Central memory CD8-positive, alpha-beta T cell (primary cell): ENCODE measurements around the gene DYRK2.

ENCODE experiments used
- ATAC-seq: fragments of 150-1000 bp; cut with Tn5 transposase; replicated peaks from 2 replicates; pipeline ENCODE4 v1.10.0; 2022; ENCODE audit warnings: mild to moderate bottlenecking, moderate FRiP score, moderate number of reproducible peaks; ENCODE audit not compliant: poor library complexity, severe bottlenecking; ENCODE audit errors: extremely low read depth
- DNase-seq, 2 donors: peaks; one replicate each; pipeline ENCODE4 v3.0.0; 2021; ENCODE audit warnings: low spot score in 2 of 2
- H3K27ac Mint-ChIP-seq: one replicate; pipeline ENCODE4 v1.8.0; 2022; ENCODE audit warnings: low read depth, mild to moderate bottlenecking, moderate library complexity, mixed read lengths
- H3K27me3 Mint-ChIP-seq: one replicate; pipeline ENCODE4 v1.8.0; 2022; ENCODE audit warnings: mixed read lengths
- H3K36me3 Mint-ChIP-seq: one replicate; pipeline ENCODE4 v1.8.0; 2022; ENCODE audit warnings: mild to moderate bottlenecking, moderate library complexity, mixed read lengths; ENCODE audit not compliant: insufficient read depth
- H3K4me1 Mint-ChIP-seq: one replicate; pipeline ENCODE4 v1.8.0; 2022; ENCODE audit warnings: mixed read lengths
- H3K4me3 Mint-ChIP-seq: one replicate; pipeline ENCODE4 v1.8.0; 2022; ENCODE audit warnings: mild to moderate bottlenecking, moderate library complexity, mixed read lengths
- H3K9me3 Mint-ChIP-seq: one replicate; pipeline ENCODE4 v1.8.0; 2022; ENCODE audit warnings: mixed read lengths

Gene DYRK2

DNA sequence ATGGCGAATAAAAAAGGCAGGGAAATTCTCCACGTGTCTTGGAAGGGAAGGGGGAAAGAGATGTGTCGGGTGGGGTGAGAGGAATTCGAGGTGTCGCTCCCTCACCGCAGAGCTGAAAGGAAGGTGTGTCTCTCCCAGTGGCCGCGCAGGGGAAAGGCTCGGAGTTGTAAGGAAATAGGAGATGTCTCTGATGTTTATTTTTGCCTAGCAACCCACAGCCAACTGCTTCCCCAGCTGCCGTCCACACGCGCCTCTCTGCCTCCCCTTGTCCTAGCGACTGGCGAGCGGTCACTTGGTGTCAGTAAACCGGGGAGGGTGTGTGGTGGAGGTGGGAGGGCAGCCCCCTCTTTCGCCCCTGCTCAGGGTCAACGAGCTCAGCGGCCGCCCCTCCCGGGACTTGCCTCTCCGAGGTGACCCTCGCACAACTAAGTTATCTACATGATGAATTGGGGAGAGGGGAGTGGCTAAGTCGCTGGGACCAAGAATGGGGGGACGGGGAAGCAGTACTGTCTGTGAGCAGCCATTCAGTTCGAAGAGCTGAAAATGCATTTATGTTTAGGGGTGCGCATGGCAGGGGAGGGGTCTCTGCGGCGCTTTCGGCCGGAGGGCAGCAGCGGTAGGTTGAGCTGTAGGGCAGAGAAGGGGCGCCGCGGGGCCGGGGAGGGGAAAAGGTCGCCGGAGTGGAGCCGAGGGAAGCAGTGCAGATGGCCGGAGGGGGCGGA, 585 bp upstream of the DYRK2 start:
- peak; percentile 35 for ATAC-seq
- Mint-ChIP-seq H3K36me3 (peaks cover 32% of the 10 kb centered on the region), H3K4me1 (peaks cover 41% of the 10 kb centered on the region)

DNA sequence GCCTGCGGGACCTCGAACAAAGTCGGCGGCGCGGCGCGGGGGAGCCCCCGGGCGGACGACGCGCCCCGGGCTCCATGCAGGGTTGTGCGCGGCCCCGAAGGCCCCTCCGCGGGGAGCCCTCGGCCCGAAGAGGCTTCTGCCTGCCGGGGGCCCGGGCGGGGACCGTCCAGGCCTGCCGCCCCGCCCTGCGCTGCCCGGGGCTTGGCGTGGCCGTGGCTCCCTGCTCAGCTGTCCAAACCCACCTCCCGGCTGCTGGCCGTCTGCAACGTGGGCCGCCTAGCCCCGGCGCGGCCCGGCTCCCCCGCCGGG, 670 bp downstream of the DYRK2 start:
- Mint-ChIP-seq H3K4me3 (peak overlapping the region; percentile 96), H3K27ac (no peak overlapping the region), H3K4me1 (peaks cover 52% of the 10 kb centered on the region), H3K36me3 (peaks cover 44% of the 10 kb centered on the region), H3K27me3 (no peaks in the 10 kb centered on the region), H3K9me3 (no peaks in the 10 kb centered on the region)
- DNase-seq = no peak
- peak; percentile 21 for ATAC-seq

More for the DNA sequence above, 585 bp upstream of the DYRK2 start:
- no peaks in the 10 kb centered on the region for H3K9me3 Mint-ChIP-seq
- H3K27me3 Mint-ChIP-seq = no peaks in the 10 kb centered on the region
- DNase-seq = peak; percentile 40 to 50
- peak overlapping the region; percentile 91 for H3K4me3 Mint-ChIP-seq
- H3K27ac Mint-ChIP-seq = peak overlapping the region; percentile 86

DNA sequence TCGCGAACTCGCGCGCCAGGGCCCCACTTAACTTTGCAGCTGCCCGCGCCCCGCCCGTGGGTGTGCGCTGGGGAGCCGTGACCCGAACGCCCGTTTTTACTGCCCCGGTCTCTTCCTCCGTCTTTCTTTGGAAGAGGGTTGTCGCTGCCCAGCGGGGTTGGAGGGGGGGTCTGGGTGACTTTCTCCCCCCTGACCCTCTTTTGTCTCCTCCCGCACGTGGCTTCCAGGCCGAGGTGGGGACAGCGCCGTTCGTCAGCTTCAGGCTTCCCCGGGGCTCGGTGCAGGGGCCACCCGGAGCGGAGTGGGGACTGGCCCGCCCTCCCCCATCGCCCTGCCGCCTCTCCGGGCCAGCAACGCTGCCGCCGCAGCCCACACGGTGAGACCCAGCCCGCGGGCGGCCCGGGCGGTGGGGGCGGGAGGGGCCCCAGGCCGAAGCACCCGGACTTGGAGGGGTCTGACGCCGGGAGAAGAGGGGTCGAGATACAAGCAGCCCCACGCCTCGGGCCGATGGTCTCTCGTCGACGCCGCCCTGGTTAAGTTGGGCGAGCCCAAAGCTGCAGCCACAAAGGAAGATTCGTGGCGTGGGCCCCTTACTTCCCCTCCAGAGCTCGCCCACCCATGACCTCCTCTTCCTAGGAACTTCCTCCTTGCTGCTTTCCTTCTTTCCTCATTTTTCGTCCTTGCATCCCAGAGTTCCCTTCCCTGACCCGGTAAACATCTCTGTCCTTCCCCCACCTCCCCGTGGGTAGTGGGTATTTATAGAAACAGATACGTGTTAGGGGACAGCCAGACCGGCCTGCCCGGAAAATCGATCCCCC, 1.2 kb downstream of the DYRK2 start:
- no peaks in the 10 kb centered on the region for H3K27me3 Mint-ChIP-seq
- DNase-seq (peak in 1 of 2 donors; percentile 22), ATAC-seq (peak; percentile 14)
- H3K4me3 Mint-ChIP-seq = peak overlapping the region; percentile 96
- H3K27ac Mint-ChIP-seq = peak overlapping the region; percentile 98
- H3K36me3 Mint-ChIP-seq = peaks cover 48% of the 10 kb centered on the region
- peaks cover 57% of the 10 kb centered on the region for H3K4me1 Mint-ChIP-seq
- no peaks in the 10 kb centered on the region for H3K9me3 Mint-ChIP-seq

DNA sequence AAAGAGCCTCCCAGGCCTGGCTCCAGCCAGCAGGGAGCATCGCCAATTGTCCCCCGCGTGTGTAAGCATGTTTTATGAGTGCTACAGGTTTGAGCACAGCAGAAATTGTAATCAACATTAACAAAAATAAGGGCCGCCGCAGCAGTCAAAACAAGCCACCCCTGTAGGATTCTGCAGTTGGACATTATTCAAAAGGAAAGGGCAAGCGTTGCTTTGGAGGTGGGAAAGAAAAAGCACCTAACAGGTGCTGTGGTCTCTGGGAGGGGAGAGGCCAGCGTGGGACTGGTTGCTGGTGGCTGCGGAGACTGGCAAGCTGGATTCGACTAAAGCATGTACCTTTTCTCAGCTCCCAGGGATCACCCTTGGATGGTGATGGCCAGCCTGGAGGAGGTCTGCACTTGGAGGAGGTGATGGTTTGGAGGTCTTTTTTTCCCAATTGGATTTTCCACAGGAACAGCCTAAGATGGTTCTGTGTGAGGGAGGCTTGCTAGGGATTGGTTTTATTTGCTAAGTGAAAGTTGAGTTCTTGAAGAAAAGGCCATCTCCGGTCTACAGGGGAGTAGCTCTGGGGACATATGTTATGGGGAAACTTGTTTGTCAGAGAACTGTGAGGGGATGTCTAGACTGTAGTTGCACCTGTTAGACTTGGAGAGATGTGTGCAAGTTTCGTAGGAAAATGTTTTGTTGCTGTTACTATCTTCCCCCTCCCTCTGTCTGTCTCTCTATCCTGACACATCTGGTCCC, 2.0 kb downstream of the DYRK2 start:
- Mint-ChIP-seq H3K9me3 (no peaks in the 10 kb centered on the region), H3K4me1 (peaks cover 65% of the 10 kb centered on the region), H3K27me3 (no peaks in the 10 kb centered on the region), H3K36me3 (peaks cover 54% of the 10 kb centered on the region), H3K4me3 (peak overlapping the region; percentile 96), H3K27ac (peak overlapping the region; percentile 98)
- ATAC-seq (peak; percentile 14), DNase-seq (no peak)

DNA sequence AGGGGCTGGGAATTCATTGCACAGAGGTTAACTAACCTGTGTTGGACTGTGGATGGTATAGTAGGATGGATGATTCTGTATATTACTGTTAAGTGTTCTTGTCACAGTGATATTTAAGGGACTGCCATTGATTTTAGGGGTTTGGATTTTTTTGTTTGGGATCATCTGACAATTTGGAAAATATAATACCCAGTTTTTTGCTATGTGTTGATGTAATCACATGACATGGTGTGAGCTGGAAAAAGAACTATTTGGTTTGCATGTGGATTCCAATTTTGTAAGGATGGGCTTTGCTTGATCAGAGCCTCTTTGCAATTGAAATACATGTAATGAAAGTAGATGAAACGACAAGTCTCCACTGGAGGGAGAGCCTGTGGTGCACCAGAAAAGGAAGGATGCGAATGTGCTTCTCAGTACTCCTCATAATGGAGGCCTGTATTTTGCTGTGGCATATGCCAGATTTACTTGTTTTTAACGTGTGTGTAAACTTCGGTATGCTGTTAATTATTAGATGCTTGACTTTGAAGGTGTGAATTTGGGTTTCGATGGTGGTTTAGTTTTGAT, 2.7 kb downstream of the DYRK2 start:
- Mint-ChIP-seq H3K9me3 (no peaks in the 10 kb centered on the region), H3K4me3 (peak overlapping the region; percentile 96), H3K36me3 (peaks cover 56% of the 10 kb centered on the region), H3K27ac (peak overlapping the region; percentile 98), H3K27me3 (no peaks in the 10 kb centered on the region), H3K4me1 (peaks cover 72% of the 10 kb centered on the region)
- DNase-seq (peak in 1 of 2 donors; percentile 18), ATAC-seq (peak; percentile 39)

DNA sequence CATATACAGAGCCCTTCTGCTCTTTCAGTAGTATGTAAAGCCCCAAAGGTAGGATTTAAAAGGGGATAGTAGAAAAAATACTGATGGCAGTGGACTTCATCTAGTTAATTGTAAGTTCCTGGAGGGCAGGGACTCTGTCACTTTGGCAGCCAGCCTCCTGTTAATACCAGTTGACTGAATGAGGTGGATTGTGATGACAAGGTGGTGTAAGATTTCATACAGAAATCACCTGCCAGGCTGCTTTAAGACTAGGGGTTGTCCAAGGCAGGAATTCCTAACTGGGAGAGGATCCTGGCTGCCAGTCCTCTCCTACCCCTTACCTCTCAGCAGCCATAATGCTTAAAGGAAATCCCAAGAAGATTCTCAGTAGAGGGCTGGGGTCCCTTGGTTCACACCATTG, 7.3 kb downstream of the DYRK2 start:
- peaks cover 78% of the 10 kb centered on the region for H3K4me1 Mint-ChIP-seq
- no peaks in the 10 kb centered on the region for H3K9me3 Mint-ChIP-seq
- peak overlapping the region; percentile 70 for H3K27ac Mint-ChIP-seq
- DNase-seq (no peak), ATAC-seq (no peak)
- H3K27me3 Mint-ChIP-seq = no peaks in the 10 kb centered on the region
- H3K36me3 Mint-ChIP-seq = peaks cover 72% of the 10 kb centered on the region
- peak overlapping the region; percentile 54 for H3K4me3 Mint-ChIP-seq

DNA sequence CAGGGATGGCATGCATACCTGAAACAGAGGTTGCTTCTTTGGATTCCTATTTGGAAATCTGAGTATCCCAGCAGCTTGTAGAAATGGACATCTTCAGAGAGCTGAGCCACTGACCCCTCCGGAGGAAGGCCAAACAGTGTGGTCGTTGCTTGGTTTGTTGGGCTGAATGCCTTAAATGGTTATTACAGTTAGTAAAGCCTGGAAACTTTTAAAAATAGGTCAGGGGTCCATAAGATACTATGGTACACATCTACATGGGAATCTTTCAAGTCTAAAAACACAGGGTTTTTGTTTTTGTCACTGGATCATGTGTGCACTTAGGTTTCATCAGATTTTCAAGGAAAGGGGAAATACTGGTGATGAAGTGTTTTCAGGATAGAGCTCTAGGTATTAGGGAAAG, 7.7 kb downstream of the DYRK2 start:
- DNase-seq (no peak), ATAC-seq (no peak)
- no peaks in the 10 kb centered on the region for H3K27me3 Mint-ChIP-seq
- H3K36me3 Mint-ChIP-seq = peaks cover 71% of the 10 kb centered on the region
- peak overlapping the region; percentile 54 for H3K4me3 Mint-ChIP-seq
- H3K9me3 Mint-ChIP-seq = no peaks in the 10 kb centered on the region
- peak overlapping the region; percentile 67 for H3K27ac Mint-ChIP-seq
- H3K4me1 Mint-ChIP-seq = peaks cover 78% of the 10 kb centered on the region

DNA sequence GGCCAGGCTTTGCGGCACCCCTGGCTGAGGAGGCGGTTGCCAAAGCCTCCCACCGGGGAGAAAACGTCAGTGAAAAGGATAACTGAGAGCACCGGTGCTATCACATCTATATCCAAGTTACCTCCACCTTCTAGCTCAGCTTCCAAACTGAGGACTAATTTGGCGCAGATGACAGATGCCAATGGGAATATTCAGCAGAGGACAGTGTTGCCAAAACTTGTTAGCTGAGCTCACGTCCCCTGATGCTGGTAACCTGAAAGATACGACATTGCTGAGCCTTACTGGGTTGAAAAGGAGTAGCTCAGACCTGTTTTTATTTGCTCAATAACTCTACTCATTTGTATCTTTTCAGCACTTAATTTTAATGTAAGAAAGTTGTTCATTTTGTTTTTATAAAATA, 9.9 kb downstream of the DYRK2 start:
- H3K36me3 Mint-ChIP-seq = peaks cover 72% of the 10 kb centered on the region
- no peak overlapping the region for H3K27ac Mint-ChIP-seq
- ATAC-seq = no peak
- no peak overlapping the region for H3K4me3 Mint-ChIP-seq
- no peaks in the 10 kb centered on the region for H3K9me3 Mint-ChIP-seq
- peaks cover 85% of the 10 kb centered on the region for H3K4me1 Mint-ChIP-seq
- no peaks in the 10 kb centered on the region for H3K27me3 Mint-ChIP-seq
- DNase-seq = no peak

DNA sequence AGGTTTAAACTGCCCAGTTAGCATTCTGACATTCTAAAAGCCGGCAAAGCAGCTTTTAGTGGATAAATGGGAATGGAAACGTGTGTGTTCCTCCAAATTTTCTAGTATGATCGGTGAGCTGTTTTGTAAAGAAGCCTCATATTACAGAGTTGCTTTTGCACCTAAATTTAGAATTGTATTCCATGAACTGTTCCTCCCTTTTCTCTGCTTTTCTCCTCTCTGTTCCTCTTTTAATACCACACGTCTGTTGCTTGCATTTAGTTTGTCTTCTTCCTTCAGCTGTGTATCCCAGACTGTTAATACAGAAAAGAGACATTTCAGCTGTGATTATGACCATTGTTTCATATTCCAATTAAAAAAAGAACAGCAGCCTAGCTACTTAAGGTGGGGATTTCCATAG, 10.7 kb downstream of the DYRK2 start:
- no peak for ATAC-seq
- Mint-ChIP-seq H3K4me3 (no peak overlapping the region), H3K27me3 (no peaks in the 10 kb centered on the region), H3K4me1 (peaks cover 85% of the 10 kb centered on the region), H3K9me3 (no peaks in the 10 kb centered on the region), H3K27ac (peak overlapping the region; percentile 30), H3K36me3 (peaks cover 68% of the 10 kb centered on the region)
- no peak for DNase-seq

DNA sequence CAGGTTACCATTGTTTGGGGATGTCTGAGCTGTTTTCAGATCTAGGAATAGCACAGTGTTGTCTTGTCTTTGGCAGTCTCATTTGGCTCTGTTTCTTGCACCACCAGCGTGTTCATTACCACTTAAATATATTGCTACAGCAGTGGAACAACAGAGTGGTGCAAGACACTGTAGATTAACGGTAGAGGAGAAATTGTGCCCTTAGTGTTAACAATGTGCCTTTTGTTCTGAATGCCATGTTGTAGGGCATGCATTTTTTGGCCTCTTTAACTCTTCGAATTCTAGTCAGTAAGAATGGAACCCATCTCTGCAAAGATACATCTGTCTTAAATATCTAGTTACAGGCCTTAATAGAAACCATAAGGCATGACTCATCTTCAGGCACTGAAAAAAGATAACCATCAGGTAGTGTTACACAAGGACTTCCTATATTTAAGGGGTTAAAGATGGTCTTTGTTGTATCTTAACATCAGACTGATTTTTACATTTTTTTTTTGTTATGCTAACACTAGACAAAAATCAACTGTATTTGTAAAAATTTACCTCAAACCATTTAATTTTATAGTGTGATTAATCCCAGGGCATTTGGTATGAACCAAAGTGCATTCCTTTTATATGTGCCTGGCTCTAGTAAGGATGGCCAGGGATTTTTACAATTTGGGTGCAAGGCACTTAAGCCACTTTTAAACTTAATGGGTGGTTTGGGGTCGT, 12.9 kb downstream of the DYRK2 start:
- Mint-ChIP-seq H3K27me3 (no peaks in the 10 kb centered on the region), H3K36me3 (peaks cover 59% of the 10 kb centered on the region), H3K4me3 (peak overlapping the region; percentile 9), H3K9me3 (no peaks in the 10 kb centered on the region), H3K4me1 (peaks cover 76% of the 10 kb centered on the region), H3K27ac (peak overlapping the region; percentile 62)
- ATAC-seq = no peak
- DNase-seq = no peak

DNA sequence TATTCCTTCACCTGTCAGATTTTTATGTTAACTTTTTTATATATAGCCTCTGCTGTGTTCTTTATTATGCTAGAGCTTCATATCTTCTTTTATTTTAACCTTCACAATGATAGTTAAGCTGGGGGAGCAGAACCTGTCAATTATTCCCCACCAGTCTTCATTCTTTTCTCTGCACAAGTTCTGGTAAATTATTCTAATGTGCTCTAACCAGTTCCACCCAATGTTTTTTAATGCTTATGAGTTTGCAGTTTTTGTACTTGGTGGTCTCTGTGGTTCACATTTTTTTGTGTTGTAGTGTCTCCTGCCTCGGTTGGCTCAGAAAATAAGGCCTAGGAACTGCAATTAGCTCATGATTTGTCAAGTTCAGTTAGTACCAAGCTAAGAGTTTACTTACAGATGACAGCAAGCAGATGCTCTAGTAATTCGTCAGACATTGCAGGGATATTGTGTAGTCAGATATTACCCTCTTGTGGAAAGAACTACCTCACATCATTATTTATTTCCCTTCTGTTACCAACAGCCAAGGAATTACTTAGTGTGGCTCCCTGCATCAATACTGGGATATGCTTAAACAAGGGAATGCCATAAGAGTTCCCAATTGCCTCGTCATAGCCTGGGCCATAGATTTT, 14.5 kb downstream of the DYRK2 start:
- no peak for DNase-seq
- Mint-ChIP-seq H3K27ac (peak overlapping the region; percentile 36), H3K4me1 (peaks cover 76% of the 10 kb centered on the region), H3K9me3 (no peaks in the 10 kb centered on the region), H3K27me3 (no peaks in the 10 kb centered on the region), H3K36me3 (peaks cover 51% of the 10 kb centered on the region), H3K4me3 (no peak overlapping the region)
- ATAC-seq = no peak
